Measurements from ENCODE around the gene EBF4. TPM values are rescaled to one million over a fixed set of nuclear protein-coding genes. Genes with fewer than 3 reads are reported as not detected.

The EBF4 gene
- polyA plus RNA-seq, 10 donors = 4.4 to 9.9 (median 5.5) TPM

DNA sequence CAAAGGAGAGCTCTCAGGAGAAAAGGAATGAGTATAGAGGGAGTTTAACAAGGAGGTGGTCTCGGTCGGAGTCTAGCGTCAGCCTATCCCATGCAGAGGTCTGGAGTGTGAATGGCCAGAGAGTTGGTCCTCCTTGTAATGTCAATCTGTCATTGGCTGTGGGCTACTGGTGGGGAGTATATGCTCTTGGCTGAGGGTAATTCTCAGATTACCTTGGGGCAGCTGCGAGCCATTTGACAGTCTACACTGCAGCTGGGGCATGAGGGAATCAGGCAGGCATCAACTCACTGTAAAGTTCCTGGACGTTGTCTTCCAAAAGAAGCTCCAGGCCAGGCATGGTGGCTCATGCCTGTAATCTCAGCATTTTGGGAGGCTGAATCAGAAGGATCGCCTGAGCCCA lies 48.1 kb downstream of the EBF4 start:
- DNase-seq = no peak

DNA sequence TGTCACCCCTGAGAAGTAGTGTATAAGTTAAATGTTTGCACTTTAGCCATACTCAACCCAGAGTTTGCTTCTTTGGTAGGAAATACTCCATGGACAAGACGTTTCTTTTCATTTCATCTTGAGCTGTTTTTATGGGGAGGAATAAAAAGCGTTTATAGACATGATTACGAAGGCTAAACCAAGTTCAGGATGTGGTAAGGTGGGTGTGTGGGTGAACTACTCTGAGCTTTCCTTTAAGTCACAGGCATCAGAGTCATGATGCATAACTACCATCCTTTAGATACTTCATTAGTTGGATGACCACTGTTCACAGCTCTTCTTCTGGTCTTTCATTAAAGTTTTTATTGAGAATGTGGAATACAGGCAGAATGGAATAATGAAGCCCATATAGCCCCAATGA lies 48.9 kb downstream of the EBF4 start:
- DNase-seq = no peak

DNA sequence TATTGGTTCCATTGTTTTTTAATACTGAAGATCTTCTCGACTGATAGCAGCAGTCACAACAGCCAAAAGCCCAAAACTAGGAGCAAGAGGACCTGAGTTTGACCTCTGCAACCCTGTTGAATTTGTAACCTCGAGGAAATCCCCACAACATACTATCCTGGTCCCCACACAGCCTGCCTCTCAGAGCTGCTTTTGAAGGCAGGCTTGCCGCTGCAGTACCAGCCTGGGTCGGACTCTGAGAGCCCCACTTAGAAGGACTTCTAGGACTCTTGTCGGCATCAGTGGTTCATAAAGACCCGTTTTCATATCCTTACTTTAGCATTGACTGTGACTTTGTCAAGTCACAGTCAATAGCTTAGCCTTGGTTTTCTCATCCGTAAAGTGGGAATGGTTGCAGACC lies 49.3 kb downstream of the EBF4 start:
- no peak for DNase-seq

DNA sequence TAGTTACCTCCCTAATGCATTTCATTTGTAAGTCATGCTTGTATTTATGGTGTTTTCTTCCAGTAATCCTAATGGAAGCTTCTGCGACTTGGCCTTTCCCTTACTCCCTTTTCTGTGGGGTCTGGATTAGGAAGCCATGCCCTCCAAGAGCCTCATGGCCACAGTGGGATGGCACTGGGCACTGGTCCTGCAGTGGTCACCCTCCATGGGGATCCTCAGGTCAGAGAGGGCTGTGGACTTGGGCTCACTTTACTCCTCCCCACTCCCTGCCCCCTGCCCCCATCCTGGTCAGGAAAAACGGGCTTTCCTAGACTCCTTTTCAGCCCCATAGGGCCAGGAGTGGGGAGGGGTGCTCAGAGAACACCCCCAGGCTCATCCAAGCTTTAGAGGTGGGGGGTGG lies 49.9 kb downstream of the EBF4 start:
- DNase-seq = no peak

DNA sequence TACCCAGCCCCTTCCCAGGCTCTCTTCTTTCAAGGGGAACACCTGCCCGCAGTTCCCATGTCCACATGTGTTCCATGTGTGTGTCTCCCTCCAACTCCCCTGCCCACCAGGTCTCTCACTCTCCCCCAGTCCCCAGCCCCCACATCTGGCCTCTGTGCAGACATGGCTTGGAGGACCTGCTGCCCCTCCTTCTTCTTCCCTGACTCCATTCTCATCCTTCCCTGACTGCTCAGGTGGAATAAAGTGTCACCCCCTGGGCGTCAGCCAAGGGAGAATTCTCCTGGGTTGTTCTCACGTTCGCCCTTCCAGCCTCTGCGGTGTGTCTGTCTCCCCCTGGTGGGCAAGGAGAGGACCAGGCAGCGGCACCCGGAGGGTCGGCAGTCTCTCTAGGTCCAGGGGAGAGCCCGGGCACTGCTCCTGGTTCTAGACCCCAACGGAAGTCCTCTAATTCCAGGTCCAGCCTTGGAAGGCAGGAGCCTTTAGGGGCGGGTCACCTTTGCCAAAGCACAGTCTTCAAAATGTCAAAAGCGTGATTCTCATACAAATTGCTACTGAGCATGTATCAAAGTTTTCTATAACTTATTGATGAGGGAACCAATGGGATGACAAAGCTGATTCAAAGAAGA lies 50.5 kb downstream of the EBF4 start:
- peak; percentile 32 to 56 (median 40) for DNase-seq

DNA sequence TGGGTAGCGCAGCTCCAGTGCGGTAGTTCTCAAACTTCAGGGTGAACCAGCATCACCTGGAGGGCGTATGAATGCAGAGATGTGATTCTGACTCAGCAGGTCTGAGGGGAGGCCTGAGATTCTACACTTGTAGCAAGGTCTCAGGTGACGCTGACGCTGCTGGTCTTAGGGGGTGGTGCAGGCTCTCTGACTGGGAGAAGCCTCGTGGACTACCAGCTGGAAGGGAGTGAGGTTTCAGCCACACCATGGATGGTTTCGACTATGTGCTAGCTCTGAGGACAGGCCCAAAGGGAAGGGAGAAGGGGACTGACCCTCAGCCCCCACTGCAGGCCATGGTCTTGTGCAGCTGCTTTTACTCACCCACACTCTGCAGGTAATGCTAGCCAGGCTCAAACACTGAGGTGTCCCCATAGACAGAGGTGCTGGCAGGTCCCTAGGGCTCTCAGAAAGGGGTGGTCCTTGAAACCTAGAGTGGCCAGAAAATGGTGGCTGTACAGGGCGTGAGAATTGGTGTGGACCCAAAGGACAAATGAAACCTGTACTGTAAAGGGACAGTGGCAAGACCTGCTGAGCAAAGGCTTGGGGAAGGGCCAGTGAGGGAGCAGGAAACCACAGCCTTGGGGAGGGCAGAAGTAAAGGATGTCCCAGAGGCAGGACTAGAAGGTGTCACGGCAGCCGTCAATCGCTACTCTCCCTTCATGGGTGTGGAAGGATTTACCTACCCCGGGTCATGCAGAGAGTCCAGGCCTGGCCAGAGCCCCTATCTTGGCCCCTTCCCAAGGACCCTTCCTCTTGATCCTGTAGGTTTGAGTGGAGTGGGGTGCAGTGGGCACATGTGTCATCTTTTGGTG lies 52.7 kb downstream of the EBF4 start:
- DNase-seq = no peak

DNA sequence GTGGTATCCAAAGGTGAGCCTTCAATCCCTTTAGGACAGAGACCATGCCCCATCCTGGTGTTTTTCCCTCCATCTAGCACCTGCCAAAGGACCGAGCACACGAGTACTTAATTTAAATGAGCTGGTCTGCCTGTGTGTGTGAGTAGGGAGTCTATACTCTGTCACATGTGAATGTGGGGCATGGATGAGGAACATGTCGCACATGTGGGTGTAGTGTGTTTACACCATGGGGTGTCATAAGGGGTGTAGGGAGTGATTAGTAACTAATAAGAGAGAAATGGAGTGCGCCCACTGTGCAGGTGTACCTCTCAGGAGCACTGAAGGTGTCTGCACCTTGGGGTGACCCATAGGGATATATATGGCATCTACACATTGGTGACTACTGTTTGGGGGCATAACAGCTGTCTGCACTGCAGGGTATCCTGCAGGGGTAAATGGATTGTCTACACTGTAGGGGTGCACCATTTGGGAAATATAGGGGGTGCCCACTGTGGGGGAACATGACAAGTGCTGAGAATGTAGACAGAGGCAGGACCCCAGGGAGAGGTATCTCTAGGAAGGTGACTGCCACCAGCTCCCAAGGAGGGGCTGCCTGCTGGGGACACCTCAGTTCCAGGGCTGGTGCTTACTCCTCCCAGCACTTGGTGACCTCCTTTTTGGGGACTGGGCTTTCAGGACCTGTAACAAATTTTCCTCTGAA lies 53.5 kb downstream of the EBF4 start:
- DNase-seq = no peak

DNA sequence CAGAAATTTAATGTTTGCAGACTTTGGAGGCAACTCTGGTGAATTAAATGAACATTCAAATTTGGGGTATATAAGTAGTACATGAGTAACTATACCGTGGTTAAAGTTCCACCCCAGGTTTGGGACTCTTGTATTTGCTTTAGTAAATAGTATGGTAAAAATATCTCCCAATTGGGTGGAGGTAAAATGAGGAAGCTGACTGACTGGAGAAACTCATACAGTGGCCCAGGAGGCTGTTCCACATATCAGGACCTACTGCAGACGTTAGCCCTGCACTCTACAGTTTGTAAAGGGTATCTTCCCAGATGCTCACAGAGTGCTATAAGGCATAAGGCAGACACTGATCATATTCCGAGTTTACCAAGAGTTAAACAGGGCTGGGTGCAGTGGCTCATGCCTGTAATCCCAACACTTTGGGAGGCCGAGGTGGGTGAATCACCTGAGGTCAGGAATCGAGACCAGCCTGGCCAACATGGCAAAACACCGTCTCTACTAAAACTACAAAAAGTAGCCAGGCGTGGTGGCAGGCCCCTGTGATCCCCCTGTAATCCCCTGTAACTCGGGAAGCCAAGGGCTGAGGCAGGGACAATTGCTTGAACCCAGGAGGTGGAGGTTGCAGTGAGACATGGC lies 54.2 kb downstream of the EBF4 start:
- DNase-seq = no peak

DNA sequence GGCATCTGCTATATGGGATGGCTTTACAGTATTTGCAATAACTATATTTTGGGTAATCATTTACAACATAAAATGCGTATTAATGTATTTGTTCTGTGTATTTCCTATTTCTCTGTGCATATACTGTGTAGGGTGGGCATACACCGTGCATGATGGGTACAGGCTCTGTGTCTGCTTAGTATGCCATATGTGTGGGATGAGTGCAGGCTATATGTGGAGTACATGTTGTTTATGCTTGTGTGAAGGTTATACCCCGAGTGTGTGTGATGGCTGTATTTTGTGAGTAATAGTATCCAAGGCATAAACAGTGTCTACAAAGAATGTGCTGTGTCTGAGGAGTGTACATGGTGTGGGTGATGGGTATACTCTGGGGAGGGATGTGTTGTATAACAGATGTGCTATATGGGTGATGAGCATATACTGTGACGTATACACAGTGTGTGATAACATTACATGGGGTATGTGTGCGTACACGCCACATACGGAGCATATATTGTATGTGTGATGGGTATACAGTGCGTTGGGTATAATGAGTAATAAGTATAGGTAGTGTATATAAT lies 55.2 kb downstream of the EBF4 start:
- no peak for DNase-seq

DNA sequence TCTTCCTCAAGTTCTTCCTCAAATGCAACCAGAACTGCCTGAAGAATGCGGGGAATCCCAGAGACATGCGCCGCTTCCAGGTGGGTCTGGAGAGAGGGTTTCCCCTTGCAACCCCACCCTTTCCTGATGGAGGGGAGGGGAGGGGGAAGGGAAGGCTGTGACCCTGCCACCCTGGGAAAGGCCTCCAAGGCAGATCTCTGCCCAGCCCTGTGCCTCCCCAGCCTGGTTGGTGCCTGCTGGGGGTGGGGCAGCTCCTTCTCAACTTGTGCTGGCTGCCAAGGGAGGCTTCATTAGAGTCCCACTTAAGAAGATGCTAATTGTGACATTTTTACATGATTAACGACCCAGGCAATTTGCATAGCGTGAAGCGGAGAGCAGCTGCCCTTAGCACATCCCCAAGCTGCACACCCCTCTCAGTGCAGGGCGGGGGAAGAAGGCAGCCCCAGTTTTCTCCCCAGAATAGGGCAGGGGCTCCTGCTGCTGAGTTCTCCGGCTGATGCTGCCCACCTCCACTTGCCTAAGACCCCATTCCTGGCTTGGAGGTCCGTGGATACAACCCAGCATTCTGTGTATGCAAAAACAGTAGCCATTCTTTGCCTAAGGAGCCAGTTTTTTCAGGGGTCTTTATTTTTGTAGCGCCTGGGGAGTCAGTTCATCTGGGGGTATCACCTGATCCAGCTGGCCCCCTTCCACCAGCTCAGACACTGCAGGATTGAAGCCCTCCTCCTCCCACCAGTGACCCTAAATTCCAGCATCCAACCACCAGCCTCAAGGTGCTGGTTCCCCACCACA lies 56.2 kb downstream of the EBF4 start:
- no peak for DNase-seq

DNA sequence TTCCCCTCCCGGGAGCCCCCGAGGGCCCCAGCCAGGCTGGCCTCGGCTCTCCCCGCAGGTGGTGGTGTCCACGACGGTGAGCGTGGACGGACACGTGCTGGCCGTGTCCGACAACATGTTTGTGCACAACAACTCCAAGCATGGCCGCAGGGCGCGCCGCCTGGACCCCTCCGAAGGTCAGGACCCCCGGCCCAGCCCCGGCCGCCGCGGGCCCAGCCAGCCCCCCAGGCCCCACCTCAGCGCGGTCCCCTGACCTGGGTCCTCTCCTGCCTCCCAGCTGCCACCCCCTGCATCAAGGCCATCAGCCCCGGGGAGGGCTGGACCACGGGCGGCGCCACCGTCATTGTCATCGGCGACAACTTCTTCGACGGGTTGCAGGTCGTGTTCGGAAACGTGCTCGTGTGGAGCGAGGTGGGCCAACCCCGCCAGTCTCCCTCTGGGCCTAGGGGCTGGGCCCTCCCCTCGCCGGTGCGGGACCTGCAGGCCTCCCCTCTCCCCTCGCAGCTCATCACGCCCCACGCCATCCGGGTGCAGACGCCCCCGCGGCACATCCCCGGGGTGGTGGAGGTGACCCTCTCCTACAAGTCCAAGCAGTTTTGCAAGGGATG lies 56.9 kb downstream of the EBF4 start:
- no peak for DNase-seq

DNA sequence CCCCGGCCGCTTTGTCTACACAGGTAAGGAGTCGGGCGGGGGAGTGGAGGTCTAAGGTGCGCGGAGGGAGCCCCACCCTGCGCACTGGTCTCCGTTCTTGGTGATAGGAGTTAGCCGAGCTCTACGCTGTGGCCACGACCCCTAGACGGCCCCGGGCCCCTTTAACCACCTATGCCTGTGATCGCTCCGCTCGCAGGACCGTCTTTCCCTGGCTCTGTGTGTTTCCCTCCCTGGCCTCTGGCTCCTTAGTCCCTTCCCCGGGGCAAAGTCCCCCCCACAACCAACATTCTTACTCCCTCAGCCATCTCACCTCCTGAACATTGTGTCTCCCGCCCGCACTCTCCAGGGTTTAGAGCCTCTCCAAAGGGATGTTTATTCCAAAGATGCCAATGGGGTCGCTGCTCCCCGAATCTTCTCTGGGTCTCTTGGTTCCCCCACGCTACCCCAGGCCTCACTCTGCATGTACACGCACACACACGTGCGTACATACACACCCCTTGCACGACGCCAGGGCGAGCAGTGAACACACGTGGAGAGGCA lies 57.4 kb downstream of the EBF4 start:
- DNase-seq = no peak

DNA sequence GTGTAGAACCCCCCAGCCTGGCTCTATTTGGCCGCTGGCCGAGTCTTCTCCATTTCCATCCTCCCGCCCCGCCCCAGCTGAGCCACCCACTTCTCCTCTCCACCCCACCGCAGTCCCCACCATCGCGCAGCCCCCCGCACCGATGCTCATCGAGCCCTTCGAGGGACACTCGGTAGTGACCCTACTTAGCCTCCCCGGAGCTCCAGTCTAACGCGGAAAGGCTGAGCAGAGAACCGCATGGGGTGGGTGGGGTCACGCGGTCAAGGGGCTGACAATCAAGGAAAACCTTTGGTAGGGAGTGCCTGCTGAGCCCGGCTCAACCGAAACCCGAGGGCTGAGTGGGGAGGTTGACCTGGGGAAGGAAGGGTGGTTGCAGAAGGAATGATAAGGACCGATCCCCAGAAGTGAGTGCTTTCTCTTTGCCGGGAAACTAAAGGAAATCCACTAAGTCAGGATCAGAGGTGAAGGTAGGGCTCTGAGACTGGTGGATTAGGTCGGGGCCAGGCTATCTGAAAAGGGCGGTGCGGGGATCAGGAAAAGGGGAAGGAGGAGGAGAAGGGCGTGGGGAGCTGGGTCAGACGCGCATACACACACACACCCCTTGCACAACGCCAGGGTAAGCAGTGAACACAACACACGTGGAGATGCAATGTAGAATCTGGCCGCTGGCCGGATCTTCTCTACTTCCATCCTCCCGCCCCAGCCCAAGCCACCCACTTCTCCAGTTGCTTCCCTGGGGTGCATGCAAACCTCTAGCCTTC lies 58.1 kb downstream of the EBF4 start:
- peak in 2 of 3 donors; percentile 34 to 57 for DNase-seq

DNA sequence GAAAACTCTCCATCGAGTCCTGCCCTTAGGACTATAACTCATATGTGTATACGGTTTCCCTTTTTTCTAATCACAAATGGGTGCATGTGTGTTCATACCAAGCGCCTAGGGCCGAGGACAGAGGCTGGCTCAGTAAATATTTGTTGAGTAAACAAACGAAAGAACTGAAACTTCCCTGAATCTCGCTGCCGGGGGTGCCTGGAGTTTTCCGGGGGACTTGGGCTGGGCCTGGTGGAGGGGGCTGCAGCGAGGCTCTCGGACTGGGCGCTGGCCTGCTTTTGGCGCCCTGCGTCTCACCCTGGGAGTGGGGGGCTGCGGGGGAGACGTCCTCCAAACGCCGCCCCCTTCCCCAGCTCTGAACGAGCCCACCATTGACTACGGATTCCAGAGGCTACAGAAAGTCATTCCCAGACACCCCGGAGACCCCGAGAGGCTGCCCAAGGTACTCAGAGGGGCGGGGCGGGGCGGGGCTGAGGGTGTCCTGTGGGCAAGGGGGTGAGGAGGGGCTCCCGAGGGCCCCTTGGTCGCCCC lies 58.8 kb downstream of the EBF4 start:
- DNase-seq = no peak

DNA sequence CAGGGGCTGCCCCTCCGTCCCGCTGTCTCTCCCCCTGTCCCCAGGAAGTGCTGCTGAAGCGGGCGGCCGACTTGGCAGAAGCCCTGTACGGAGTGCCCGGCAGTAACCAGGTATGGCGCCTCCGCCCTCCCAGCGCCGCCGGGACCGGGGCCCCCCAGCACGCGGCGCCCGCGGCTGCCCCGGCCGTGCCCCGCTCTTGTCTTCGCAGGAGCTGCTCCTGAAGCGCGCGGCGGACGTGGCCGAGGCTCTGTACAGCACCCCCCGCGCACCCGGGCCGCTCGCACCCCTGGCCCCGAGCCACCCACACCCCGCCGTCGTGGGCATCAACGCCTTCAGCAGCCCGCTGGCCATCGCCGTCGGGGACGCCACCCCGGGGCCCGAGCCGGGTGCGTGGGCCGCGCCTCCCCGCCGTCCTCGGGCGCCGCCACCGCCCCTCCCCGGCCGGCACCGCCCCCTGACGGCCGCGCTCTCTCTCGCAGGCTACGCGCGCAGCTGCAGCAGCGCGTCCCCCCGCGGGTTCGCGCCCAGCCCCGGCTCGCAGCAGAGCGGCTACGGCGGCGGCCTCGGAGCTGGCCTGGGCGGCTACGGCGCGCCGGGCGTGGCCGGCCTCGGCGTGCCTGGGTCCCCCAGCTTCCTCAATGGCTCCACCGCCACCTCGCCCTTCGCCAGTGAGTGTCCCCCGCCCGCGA lies 59.4 kb downstream of the EBF4 start:
- peak in 2 of 3 donors; percentile 18 to 47 for DNase-seq

DNA sequence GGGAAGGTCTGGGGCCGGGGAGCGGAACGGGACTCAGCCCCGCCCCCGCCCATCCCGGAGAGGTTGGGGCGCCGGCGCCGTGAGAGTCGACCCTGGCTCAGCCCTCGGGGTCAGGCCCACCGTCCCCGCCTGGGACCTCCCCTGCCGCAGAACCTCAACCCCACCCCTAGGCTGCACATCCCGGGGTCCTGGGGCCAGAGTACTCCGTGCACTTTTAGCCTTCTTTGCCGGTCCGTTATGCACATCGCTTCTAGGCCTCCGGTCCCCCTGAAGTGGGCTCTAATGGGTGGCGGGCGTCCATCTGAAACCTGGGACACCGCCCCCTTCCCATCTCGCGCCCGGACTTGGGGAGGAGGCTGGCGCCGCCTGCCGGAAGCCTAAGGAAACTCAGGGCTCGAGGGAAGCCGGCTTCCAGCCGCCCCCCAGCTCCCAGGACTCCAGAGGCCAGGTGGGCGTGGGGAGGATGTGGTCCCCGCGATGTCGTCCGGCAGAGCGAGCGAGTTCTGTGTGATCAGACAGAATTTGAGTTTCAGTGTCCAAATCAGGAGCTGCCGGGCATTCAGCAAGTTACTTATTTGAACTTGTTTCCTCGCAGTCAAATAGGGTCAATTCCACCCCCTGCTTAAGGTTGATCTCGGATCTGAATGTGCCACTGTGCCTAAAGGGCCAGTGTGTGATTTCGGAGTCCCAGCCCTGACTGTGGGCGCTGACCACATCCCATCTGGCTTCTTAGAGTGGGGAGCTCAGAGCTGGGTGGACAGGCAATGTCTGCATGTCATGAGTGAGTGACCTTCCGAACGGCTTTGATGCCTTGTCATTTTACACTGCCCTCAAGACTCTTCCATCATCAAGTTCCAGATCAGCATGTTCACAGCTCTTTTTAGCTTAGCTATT lies 60.2 kb downstream of the EBF4 start:
- peak in 1 of 3 donors; percentile 65 for DNase-seq

DNA sequence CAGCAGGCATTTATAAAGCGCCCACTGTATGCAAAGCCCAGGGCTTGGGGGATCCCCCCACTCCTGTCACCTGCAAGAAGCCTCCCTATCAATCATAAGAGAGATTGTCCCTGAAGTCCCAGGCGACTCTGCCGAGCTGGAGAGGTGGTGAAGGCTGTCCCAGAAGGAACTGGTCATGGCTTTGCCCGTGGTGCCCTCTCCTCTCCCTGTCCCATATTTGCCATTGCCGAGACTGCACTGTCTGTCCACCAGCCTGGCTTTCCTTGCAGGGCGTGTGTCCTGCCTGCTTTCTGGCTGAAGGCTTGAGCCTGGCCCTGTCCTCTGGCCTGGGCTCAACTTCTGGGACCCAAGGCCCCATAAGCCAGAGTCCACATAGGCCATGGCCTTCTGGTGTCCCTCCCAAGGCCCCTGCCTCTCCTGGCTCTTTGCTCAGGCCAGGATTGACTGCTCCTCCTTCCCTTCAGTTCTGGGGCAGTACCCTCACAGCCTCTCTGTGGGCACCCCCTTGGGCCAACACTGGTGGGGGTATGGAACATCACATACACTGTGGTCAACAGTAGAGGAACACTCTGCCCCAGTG lies 61.0 kb downstream of the EBF4 start:
- DNase-seq = no peak
